ENCODE measurements around the gene SLC6A7.
"Not testable (repeated sequence)": the region's sequence is repeated elsewhere in the genome, so short reads cannot be mapped to it uniquely, and the experiment has no call there.

SLC6A7 gene

DNA sequence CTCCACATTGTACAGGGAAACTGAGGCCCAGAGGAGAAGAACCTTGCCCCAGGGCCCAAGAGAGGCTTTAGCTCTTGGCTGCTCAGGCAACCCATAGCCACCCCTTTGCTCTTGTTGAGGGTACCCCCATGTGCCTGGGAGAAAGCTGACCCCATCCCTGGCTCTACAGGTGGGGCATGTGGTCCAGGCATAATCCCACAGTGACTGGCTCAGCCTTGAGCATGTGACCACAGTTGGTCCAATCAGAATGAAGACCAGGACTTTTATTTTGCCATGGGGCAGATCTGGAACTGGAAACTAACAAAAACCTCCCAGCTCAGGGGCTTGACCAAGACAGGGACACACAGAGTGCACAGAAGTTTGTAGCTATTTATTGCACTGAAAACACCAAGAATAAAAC is 29.3 kb downstream of the SLC6A7 start:
- no peak for DNase-seq (ENCODE audit: low read depth)

DNA sequence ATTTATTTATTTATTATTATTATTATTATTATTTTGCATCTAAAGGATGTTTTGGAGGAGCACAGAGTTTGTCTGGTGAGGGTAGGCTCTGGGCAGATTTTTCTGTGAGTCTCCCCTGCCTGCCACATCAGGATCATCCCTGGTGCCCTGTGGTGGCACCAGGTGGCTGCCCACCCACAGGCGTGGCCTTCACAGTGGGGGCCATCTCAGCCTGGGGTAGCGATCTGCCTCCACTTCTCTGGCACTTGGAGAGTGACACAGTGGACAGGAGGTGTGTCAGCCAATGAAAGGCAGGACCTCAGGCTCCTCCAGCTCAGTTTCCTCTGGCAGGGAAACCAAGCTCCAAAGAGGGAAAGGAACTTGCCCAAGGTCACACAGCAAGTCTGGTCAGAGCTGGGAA is 30.0 kb downstream of the SLC6A7 start:
- DNase-seq (ENCODE audit: low read depth), result no peak

DNA sequence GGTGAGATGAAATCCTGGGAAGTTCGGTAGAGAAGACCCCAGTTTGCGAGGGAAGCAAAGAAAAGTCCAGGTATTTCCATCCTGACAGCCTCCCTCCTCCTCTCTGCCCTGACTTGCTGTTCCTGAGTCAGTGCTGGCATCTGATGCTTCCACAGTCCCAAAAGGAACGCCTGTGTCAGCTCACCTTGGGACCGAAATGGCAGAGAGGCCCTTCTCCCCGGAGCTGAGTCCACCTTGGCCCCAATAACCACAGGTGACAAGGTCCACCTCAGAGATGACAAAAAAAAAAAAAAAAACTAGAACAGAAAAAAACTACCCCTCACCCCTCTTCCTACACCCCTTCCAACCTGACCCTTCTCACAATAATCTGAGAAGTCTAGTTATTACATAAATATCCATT is 31.6 kb downstream of the SLC6A7 start:
- no peak for DNase-seq (ENCODE audit: low read depth)

DNA sequence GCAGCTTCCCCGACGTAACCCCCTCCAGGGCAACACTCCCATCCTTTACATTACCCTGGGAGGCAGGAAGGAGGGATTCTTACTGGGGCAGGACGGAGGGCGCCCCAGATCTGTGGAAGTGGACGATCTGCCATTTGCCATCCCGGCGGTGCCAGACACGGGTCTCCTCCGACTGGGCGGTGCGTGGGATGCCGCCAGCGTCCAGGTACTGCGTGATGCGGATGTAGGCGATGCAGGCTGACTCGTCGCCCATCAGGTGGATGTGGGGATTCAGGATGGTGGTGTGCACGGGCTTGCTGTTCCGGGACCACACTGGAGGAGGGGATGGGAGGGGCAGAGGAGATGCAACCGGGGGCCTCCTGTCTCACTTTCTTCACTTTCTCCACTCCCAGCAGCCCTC is 33.0 kb downstream of the SLC6A7 start:
- no peak for DNase-seq (ENCODE audit: low read depth)

DNA sequence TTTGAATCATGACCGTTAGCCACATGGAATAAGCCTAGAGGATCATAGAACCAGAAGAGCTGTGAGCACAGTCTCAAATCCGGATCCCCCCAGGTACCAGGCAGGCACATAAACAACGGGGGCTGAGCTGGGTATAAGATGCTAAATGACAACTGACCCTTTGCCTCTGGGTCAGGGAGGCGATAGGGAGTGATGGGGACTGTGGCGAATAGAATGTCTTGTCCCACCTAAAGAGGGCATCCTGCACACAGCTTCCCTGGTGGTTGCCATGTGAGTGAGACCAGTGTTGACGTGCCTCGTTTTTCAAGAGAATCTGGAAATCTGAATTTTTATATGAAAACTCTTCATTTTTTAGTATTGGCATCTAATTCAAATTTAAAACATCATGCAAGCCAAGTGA is 33.6 kb downstream of the SLC6A7 start:
- no peak for DNase-seq (ENCODE audit: low read depth)

DNA sequence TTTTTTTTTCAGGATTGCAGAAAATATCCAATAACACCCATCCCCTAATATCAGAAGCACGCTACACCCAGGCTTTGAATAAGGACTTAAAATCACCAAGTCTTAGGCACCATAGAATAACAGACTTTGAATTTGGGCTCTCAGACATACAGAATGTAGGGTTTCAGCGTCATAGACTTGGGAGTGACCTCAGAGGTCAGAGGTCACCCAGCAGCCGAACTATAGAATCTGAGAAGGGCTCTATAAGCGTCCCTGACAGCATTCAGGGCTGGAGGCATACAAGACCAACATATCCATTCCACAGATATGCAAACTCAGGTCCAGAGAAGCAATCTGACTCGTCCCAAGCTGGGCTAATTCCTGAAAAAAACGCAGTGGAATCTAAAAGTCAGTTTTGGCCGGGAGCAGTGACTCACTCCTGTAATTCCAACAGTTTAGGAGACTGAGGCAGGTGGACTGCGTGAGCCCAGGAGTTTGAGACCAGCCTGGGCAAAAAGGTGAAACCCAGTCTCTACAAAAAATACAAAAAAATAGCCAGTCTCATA is 34.7 kb downstream of the SLC6A7 start:
- no peak for DNase-seq (ENCODE audit: low read depth)

DNA sequence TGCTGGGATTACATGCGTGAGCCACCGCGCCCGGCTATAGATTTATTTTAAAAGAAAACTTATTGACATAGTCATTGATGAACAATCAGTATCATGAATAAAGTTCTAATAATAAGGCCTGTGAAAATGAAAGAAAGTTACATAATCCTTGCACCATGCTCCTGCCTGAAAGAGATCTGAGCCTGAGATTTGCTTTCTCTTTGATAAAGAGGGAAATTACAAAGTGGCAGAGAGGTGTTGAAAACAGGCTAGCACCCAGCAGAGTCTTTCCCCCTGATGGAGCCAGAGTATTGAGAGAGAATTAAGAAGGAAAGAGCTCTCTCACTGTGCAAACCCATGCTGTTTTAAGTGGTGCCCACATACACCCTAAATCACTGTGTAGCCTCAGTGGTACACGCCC is 37.2 kb downstream of the SLC6A7 start:
- no peak for DNase-seq (ENCODE audit: low read depth)

DNA sequence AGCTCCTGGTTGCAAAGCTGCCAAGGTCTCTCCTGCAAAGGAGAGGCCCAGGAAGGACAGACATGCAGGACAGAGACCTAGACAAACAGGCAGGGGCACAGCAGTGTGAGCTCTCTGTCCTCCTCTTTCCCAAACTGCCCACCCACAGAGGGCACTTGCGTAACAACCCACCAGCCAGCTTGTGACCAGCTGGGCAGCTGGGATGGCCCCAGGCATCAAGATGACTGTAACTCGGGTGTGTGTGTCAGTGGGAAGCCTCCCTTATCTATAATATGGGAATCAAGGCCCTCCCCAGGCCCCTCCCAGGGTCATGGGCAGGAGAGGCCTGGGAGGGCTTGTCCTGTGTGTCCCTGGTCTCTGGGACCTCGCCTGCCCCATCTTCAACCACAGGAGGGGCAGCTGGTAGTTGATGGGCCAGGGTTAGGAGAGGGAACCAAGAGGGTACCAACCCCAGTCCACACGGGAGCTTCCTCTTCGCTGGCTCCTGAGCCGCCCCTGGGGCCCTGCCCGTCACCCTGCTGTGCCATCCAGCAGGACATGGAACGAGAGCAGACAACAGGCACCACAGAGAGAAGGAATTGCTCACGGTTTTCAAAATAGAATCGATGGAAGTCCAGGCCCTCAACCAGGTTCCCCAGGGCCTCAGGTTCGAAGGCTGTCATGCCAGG is 37.9 kb downstream of the SLC6A7 start:
- DNase-seq (ENCODE audit: low read depth), result peak; percentile 73

DNA sequence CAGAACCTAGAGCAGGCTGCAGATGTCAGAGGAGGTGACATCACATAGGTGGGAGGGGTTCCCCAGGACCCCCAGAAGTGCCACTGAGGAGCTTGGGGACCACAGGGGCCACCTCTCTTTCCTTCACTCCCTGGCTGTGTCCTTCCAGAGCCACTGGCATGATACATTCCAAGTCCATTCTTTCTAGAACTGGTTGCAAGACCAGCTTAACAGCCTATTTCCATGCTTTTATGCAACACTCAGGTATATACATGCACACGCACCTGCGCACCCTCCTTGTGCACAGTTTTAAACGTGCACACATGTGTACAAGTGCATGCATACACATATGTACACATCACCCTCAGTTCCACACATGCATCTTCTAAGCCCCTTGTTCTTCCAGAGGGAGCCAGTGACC is 39.7 kb downstream of the SLC6A7 start:
- no peak for DNase-seq (ENCODE audit: low read depth)

DNA sequence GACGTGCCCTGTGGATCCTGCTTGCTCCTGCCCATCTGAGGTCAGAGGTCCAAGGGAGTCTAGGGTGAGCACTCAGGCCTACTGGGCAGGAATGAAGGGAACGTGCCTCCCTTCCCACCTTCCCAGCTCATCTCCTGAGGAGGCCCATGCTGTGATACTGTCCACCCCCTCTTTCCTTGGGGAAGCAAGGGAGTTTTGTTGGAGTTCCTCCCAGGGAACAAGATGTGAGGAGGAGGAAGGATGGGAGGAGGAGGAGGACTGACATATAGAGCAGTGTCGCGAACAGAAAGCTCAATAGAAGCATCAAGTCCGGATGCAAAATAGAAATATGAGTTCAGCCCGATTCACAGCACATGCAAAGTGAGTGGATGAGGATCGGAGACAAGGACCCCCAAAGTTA is 41.0 kb downstream of the SLC6A7 start:
- no peak for DNase-seq (ENCODE audit: low read depth)

DNA sequence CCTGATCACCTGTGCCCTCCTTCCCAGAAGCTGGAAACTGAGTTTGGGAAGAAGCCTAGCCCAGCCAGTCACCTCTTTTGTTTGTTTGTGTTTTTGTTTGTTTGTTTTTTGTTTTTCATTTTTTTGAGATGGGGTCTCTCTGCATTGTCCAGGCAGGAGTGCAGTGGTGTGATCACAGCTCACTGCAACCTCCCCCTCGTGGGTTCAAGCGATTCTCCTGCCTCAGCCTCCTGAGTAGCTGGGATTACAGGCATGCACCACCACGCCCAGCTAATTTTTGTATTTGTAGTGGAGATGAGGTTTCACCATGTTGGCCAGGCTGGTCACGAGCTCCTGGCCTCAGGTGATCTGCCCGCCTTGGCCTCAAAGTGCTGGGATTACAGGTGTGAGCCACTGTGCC is 43.8 kb downstream of the SLC6A7 start:
- not testable (repeated sequence) for DNase-seq (ENCODE audit: low read depth)

DNA sequence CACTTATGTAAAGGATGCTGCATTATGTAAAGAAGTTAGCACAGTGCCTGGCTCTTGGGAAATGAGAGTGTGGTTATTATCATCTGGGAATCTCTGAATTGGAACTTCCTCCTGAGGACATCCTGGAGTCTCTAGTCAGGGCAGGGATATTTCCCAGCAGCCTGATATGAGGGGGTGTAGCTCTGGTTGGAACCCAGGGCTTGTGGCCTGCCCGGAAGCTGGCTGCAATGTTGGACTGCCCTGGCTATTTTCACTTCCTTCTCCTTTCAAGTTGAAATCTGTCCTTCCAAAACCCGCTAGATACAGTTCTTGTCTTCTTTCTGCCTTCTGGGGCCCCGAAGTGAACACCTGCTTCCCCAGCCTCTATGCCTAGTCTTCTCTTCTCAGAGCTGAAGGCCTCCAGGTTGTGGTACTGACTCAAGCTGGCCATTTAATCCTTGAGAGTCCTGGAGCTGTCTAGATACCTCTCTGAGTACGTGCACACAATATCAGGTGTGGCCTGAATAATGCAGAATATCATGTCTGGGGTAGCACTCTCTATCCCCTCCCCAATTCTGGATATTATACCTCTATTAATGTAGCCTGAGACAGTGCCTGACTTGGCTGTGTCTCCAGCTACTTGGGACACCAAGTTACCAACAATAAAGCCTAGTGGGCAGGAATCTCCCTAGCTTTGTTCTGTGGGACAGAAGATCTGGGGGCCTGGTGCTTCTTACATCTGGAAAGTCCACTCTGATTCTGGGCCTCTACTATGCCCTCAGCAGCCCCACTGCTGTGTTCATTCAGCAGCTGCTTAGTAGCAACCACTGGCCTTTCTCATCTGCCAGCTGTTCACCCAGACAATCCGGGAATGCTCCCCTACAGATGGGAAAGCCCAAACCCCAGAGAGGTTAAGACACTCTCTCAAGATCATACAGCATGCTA is 45.0 kb downstream of the SLC6A7 start:
- no peak for DNase-seq (ENCODE audit: low read depth)

DNA sequence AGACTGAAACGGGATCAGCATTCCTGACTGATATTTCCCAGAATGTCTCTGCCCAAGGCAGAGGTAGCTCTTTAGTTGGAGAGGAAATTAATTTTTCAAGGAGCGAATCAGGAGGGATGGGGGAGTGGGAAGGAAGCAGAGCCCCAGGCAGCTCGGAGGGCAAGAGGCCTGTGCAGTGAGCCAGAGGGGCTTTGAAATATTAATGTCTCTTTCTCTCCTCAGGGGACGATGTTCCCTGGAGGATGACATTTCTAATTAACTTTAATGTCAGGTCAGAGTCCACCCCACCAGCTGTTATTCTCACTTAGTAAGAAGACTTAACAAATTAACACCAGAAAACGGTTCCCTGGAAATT is 45.6 kb downstream of the SLC6A7 start:
- no peak for DNase-seq (ENCODE audit: low read depth)

DNA sequence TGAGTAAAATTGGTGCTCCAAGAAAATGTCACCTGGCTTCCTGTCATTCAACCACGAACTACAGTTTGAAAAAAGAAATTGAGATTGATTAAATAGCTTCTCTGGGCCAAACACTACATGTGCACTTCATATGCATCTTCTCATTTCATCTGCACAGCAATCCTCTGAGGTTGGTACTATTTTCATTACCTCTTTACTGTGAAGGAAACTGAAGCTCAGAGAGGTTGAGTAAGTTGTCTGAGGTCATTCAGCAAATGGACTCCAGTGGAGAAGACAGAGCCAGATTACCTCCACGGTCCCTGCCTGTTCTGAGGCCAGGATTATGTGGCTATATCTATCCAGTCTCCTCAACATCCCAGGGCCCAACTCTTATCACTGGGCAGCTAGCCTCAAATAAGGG is 46.5 kb downstream of the SLC6A7 start:
- no peak for DNase-seq (ENCODE audit: low read depth)

DNA sequence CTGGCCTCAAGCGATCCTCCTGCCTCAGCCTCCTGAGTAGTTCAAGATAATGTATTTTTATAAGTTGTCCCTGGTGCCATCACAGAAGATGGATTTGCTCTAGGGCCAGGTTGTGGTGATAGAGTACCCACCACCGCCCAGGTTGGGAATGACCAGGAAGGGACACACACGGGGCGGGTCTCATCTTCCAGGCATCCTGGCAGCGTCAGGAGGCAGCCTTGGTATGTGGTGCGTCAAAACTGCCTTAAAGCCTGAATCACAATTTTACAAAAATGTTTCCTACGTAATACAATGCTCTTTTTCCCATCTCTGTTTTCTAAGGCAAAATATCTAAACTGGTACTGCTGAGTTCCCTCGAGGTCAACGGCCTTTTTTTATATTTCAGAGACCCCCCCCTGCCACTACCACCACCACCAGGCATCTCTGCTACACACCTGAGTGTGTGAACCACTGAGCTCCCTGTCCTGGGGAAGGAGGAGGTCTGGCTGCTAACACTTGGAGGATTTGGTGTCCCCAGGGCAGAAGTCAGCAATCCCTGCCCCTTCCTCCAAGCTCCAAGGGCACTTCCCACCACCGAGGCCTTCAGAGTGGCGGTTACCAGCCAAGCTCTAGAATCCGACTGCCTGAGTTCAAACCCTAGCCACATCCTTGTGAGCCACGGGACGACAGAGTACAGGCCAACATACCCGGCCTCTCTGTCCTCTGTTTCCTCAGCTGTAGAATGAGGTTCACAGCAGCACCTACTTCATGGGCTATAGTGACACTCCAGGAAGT is 47.3 kb downstream of the SLC6A7 start:
- DNase-seq (ENCODE audit: low read depth), result no peak

DNA sequence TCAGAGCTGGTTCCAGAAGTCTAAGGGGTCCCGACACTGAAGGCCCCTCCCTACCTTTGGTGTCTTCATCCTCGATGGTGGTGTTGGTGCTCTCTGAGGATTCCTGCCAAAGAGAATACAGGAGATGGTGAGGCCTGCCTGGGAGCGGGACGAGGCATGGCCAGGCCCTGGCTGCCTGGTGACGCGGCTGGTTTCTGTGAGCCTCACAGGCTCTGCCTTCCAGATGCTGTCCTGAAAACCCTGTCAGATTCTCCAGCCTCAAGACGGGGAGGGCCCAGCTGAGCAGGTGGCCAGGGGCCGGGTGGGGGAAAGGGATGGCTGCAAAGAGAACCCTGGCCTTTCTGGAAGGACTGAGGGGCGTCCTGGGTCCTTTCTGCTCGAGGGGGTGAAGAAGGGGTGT is 48.8 kb downstream of the SLC6A7 start:
- DNase-seq (ENCODE audit: low read depth), result no peak

DNA sequence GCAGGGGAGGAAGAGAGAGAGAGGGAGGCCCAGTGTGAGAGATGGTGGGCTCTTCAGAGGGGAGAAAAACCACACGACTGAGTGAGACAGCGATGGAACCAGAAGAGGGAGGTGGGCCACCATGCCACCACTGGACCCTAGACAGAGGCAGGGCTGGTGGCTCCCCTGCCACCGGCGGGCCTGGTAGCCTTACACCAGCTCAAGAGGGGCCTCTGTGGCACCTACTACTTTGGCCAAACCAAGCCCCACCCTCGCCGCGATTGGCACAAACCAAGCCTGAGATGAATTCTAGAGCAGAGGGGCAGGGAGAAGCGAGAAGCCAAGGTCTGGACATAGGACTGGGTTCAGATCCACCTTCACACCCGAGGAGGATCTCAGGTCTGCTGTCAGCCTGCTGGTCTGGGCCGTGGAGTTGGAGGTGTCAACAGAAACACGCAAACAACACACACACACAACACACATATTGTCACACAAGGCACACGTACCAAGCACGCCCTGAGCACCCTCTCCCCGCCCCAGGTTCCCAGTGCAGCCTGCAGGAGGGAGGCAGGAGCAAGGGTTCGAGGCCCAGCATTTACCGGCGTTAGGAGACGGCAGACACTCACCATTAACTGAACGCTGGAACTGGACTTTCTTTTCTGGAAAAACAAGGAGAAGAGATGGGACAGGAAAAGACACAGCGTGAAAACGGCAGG is 49.4 kb downstream of the SLC6A7 start:
- no peak for DNase-seq (ENCODE audit: low read depth)

DNA sequence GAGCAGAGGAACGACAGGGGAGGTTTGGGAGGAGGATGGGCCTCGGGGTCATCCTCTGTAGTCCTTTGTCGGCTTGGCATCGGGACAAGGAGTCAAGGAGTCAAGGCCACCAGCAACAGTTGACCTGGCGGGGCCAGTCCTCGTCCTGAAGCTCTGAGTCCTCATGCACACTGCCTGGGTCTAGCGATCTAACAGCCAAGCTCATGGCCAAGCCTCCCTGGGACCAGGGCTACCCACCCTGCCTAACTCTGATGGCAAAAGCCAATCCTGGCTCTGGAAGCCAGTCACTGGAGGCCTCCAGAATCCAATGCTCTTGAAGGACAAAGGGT is 49.9 kb downstream of the SLC6A7 start:
- DNase-seq (ENCODE audit: low read depth), result no peak

DNA sequence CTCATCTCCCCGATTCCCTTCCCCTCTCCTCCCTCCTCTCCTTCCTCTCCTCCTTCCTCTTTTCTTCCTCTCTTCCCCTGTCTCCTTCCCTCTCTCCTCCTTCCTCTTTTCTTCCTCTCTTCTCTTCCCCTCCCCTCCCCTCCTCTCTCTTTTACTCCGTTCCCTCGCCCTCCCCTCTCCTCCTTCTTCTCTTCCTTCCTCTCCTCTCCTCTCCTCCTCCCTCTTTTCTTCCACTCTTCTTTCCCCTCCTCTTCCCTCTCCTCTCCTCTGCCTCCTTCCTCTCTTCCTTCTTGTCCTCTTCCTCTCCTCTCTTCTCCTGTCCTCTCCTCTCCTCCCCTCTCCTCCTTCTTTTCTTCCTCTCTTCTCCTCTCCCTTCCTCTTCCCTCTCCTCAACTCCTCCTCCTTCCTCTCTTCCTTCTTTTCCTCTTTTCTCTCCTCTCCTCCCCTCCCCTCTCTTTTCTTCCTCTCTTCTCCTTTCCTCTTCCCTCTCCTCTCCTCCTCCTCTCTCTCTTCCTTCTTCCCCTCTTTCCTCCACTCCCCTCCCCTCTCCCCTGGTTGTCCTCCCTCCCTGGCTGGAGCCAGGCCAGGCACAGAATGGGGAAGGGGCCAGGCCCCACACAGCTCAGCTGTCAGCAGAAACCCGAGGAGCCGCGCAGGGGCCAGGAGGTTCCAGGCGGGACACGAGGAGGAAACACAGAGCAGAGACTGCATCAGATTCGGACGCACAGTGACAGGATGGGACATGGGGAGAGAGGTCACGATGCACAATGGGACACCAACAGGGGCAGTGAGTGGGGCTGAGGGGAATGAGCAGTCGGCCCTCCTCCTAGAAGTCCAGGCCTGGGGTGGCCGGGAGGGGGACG is 51.7 kb downstream of the SLC6A7 start:
- DNase-seq (ENCODE audit: low read depth), result no peak

DNA sequence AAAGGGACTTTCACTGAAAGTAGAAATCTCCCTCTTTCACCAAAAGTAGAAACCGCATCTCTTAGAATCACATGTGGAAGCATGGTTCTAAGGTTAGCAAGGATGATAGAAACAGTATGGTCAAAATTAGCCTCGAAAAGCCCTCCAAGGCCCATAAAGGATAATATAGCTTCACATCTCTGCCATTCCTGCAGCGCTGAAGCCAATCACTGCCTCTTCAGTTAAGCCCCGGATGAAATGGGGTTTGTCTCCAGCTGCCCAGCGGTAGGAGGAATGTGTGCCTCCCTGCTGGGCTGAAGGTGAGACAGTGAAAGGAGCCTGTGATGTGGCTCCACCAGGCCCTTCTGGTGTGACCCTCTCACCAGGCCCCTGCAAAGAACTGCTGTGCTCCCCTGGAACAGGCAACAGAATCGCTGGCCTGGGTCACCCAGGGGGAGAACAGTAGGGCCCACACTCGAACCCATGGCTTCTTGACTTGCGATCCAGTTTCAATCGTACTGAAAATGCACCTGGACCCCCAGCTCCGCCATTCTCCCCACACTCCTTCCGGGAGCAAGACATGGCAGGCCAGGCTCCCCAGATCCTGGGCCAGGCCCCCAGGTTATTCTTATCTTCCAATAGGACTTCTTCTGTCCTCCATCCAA is 52.5 kb downstream of the SLC6A7 start:
- DNase-seq (ENCODE audit: low read depth), result no peak

DNA sequence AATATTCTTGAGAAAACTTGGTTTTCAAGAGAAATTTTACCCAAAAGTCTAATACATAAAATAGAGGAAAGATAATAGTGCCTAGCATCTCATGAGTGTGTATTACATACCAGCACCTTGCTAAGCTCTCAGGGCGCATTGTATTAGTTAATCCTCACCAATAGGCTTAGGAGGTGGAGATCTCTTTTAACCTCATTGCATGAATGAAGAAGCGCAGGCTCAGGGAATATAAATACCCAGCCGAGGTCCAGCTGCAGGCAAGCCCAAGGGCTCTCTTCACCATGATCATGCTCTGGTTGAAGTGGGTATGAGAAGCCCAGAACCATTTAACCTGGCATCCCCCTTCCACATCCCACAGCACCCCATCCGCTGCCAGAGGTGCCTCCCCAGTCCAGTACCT is 53.7 kb downstream of the SLC6A7 start:
- DNase-seq (ENCODE audit: low read depth), result no peak

Measured in fibroblast of gingiva (primary cell).